DND-41 (cell line): ENCODE data around the gene GSG1L.

Experiments
- ATAC-seq: fragments of 200-7000 bp; cut with Tn5 transposase; 3 replicates; pipeline ENCODE4 v1.9.1; 2021; ENCODE audit warnings: low read depth; ENCODE audit not compliant: insufficient read depth
- DNase-seq: peaks from one replicate; pipeline ENCODE4 v3.0.0-alpha.2; 2020
- H2AFZ ChIP-seq: 2 replicates; pipeline ENCODE4 v1.6.0; 2012; ENCODE audit warnings: low read depth, low read length
- H3K27ac ChIP-seq: 2 replicates; pipeline ENCODE4 v1.5.1; 2012; ENCODE audit warnings: low read length, inconsistent platforms
- H3K27me3 ChIP-seq: fragments of 200-600 bp; sonication (generic); 2 replicates; pipeline ENCODE4 v1.6.0; 2012; ENCODE audit warnings: low read length, mild to moderate bottlenecking, inconsistent platforms; ENCODE audit not compliant: insufficient read depth, poor library complexity
- H3K36me3 ChIP-seq: 2 replicates; pipeline ENCODE4 v1.5.1; 2012; ENCODE audit warnings: low read length, inconsistent platforms; ENCODE audit not compliant: insufficient read depth
- H3K4me1 ChIP-seq: 2 replicates; pipeline ENCODE4 v1.5.1; 2012; ENCODE audit warnings: mild to moderate bottlenecking, low read length; ENCODE audit not compliant: insufficient read depth
- H3K4me2 ChIP-seq: 2 replicates; pipeline ENCODE4 v1.6.0; 2012; ENCODE audit warnings: mild to moderate bottlenecking, moderate library complexity, low read length, inconsistent platforms; ENCODE audit not compliant: insufficient read depth
- H3K4me3 ChIP-seq, 2 experiments: fragments of 200-600 bp in 1 of 2; shearing (Covaris generic) in 1 of 2; 2 replicates each; pipeline ENCODE4 v1.5.1; 2012 to 2016; ENCODE audit warnings: inconsistent platforms in 2 of 2, low read length in 2 of 2, mild to moderate bottlenecking in 2 of 2, low read depth in 1 of 2, moderate library complexity in 1 of 2
- H3K79me2 ChIP-seq: 2 replicates; pipeline ENCODE4 v1.6.0; 2012; ENCODE audit warnings: low read length, inconsistent platforms; ENCODE audit not compliant: insufficient read depth
- H3K9ac ChIP-seq: 2 replicates; pipeline ENCODE4 v1.6.0; 2012; ENCODE audit warnings: low read depth, mild to moderate bottlenecking, inconsistent platforms, low read length, moderate library complexity
- H3K9me3 ChIP-seq: 2 replicates; pipeline ENCODE4 v1.5.1; 2012; ENCODE audit warnings: low read length, moderate library complexity, mild to moderate bottlenecking, inconsistent platforms; ENCODE audit not compliant: insufficient read depth, severe bottlenecking
- H4K20me1 ChIP-seq: 2 replicates; pipeline ENCODE4 v1.6.0; 2012; ENCODE audit warnings: low read length; ENCODE audit not compliant: insufficient read depth
- CTCF ChIP-seq: IDR thresholded peaks from 2 replicates; pipeline ENCODE4 v1.5.1; 2012; ENCODE audit warnings: borderline replicate concordance, low read length, moderate library complexity, mild to moderate bottlenecking; ENCODE audit not compliant: poor library complexity, severe bottlenecking; ENCODE audit errors: extremely low read depth
- EZH2 ChIP-seq: IDR thresholded peaks from 3 replicates; pipeline ENCODE4 v1.6.1; 2012; ENCODE audit warnings: borderline replicate concordance, low read depth, mild to moderate bottlenecking, moderate library complexity, low read length, inconsistent platforms; ENCODE audit not compliant: severe bottlenecking

The GSG1L gene

GRCh38 chr16:27786221-27786922, 277.1 kb downstream of the GSG1L start:
- no peak for ATAC-seq

GRCh38 chr16:27785307-27785678, 278.2 kb downstream of the GSG1L start:
- TF ChIP-seq EZH2 (no peak), CTCF (no peak)

More at GRCh38 chr16:27786221-27786922, 277.1 kb downstream of the GSG1L start:
- no peaks in the 10 kb centered on the region for H3K9me3 ChIP-seq
- DNase-seq: no peak
- no peaks in the 10 kb centered on the region for H3K27me3 ChIP-seq
- H3K27ac ChIP-seq: no peak overlapping the region
- H3K4me2 ChIP-seq: no peak overlapping the region
- TF ChIP-seq EZH2: no peak
- TF ChIP-seq CTCF: no peak
- no peak overlapping the region for H2AFZ ChIP-seq
- no peaks in the 10 kb centered on the region for H3K36me3 ChIP-seq
- H3K4me1 ChIP-seq: no peaks in the 10 kb centered on the region
- no peaks in the 10 kb centered on the region for H3K79me2 ChIP-seq
- H3K4me3 ChIP-seq: no peak overlapping the region
- no peak overlapping the region for H3K9ac ChIP-seq
- H4K20me1 ChIP-seq: peaks cover 4% of the 10 kb centered on the region; the same call in 1 of the 2 replicates

DNA sequence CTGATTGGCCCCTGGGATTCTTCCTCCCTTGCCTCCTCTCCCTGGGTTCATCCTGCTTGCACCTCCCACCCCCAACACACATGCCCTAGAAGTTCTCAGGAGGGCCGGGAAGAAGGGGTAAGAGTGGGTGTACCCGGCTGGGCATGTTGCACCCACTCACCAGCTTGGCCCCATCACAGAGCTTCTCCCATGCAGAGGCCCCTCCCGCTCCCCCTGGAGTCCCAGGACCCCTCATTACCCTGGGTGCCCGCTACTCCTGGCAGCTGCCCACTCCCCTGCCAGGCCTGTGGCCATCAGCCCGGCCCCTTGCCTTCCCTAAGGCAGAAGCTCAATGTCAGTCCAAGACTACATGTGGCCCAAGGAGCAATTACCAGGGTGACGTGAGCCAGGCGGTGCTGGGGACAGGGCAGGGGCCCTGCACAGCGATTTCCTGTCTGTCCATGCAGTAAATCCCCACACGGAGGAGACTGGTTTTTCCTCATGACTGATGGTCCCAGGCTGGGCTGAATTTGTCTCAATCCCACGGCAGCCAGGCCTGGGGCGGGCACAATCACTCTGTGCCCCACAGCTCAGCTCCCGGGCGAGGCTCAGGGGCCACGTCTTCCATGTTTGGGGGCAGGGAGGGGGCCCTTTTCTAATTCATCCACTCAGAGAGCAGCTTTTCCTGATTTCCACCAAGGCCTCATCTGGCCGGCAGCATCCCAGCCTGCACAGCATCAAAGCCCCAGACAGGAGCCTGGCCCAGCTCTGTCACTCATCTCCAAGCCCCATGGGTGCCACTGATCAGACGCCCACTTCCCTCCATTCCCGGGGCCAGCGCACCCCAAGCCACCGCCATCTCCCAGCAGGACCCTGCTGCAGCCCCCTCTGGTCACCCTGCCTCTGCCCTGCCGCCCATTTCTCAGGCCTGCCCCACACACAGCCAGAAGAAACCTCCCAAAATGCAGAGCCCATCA, 278.9 kb downstream of the GSG1L start:
- no peaks in the 10 kb centered on the region for H3K4me1 ChIP-seq
- H3K27ac ChIP-seq: no peak overlapping the region
- no peak for DNase-seq
- no peaks in the 10 kb centered on the region for H3K9me3 ChIP-seq
- H3K4me2 ChIP-seq: no peak overlapping the region
- H2AFZ ChIP-seq: no peak overlapping the region
- no peak for TF ChIP-seq EZH2
- no peak for TF ChIP-seq CTCF
- H3K79me2 ChIP-seq: no peaks in the 10 kb centered on the region
- no peak overlapping the region for H3K9ac ChIP-seq
- H3K27me3 ChIP-seq: no peaks in the 10 kb centered on the region
- ATAC-seq: no peak
- H3K4me3 ChIP-seq: no peak overlapping the region
- no peaks in the 10 kb centered on the region for H3K36me3 ChIP-seq
- H4K20me1 ChIP-seq: peaks cover 4% of the 10 kb centered on the region; the same call in 1 of the 2 replicates

More at GRCh38 chr16:27785307-27785678, 278.2 kb downstream of the GSG1L start:
- ATAC-seq (no peak), DNase-seq (no peak)
- Histone ChIP-seq H4K20me1 (peaks cover 4% of the 10 kb centered on the region; the same call in 1 of the 2 replicates), H3K9me3 (no peaks in the 10 kb centered on the region), H3K4me1 (no peaks in the 10 kb centered on the region), H3K27ac (no peak overlapping the region), H3K4me2 (no peak overlapping the region), H3K4me3 (no peak overlapping the region), H3K27me3 (no peaks in the 10 kb centered on the region), H3K9ac (no peak overlapping the region), H3K79me2 (no peaks in the 10 kb centered on the region), H3K36me3 (no peaks in the 10 kb centered on the region), H2AFZ (no peak overlapping the region)
